PC-9 (cell line): ENCODE measurements around the gene EFS.

ENCODE experiments used
- EZH2 ChIP-seq: fragments of 200-600 bp; sonication (generic); IDR thresholded peaks from 2 replicates; pipeline ENCODE4 v1.8.0; 2017; ENCODE audit warnings: antibody characterized with exemption, low read depth
- TF ChIP-seq, protein P1 (sequence below): fragments of 200-600 bp; sonication (generic); conservative IDR thresholded peaks from 2 replicates; pipeline ENCODE4 v1.6.1; 2017; ENCODE audit warnings: mixed run types, antibody characterized with exemption, mild to moderate bottlenecking, moderate library complexity

GRCh38 chr14:23409966-23410635 is 45.1 kb upstream of the EFS start:
- TF ChIP-seq, protein P1, sequence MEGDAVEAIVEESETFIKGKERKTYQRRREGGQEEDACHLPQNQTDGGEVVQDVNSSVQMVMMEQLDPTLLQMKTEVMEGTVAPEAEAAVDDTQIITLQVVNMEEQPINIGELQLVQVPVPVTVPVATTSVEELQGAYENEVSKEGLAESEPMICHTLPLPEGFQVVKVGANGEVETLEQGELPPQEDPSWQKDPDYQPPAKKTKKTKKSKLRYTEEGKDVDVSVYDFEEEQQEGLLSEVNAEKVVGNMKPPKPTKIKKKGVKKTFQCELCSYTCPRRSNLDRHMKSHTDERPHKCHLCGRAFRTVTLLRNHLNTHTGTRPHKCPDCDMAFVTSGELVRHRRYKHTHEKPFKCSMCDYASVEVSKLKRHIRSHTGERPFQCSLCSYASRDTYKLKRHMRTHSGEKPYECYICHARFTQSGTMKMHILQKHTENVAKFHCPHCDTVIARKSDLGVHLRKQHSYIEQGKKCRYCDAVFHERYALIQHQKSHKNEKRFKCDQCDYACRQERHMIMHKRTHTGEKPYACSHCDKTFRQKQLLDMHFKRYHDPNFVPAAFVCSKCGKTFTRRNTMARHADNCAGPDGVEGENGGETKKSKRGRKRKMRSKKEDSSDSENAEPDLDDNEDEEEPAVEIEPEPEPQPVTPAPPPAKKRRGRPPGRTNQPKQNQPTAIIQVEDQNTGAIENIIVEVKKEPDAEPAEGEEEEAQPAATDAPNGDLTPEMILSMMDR, result no peak
- TF ChIP-seq EZH2, result no peak
